Esophagus muscularis mucosa (tissue), 4 donors: Measurements from ENCODE around the gene DDHD1. TPM values are rescaled to one million over a fixed set of nuclear protein-coding genes. Genes with fewer than 3 reads are reported as not detected.

Experiments
- DNase-seq: peaks from one replicate; pipeline ENCODE4 v3.0.0-alpha.2; 2017; ENCODE audit errors: extremely low spot score
- H3K27ac ChIP-seq, 4 donors: fragments of 200-600 bp; sonication (generic); replicated peaks in 1 of 4; 1 replicate in 3 of 4; 2 replicates in 1 of 4; pipeline ENCODE4 v1.5.1; 2016 to 2019; ENCODE audit warnings: mild to moderate bottlenecking in 1 of 4
- H3K27me3 ChIP-seq, 4 donors: fragments of 200-600 bp; sonication (generic); one replicate each; pipeline versions ENCODE4 v1.5.1 to v1.6.0; 2016 to 2019
- H3K36me3 ChIP-seq, 4 donors: fragments of 200-600 bp; sonication (generic); one replicate each; pipeline ENCODE4 v1.5.1; 2016 to 2019
- H3K4me1 ChIP-seq, 4 donors: fragments of 200-600 bp; sonication (generic); one replicate each; pipeline ENCODE4 v1.5.1; 2016 to 2019
- H3K4me3 ChIP-seq, 4 donors: fragments of 200-600 bp; sonication (generic); 1 replicate in 2 of 4; 2 replicates in 2 of 4; pipeline ENCODE4 v1.5.1; 2016 to 2019; ENCODE audit warnings: mild to moderate bottlenecking in 4 of 4, moderate library complexity in 1 of 4
- H3K9me3 ChIP-seq, 4 donors: fragments of 200-600 bp; sonication (generic); 1 replicate in 3 of 4; 2 replicates in 1 of 4; pipeline ENCODE4 v1.5.1; 2016 to 2019
- CTCF ChIP-seq, 3 experiments: fragments of 200-600 bp in 2 of 3; fragments of 450-650 bp in 1 of 3; sonication (generic) in 2 of 3; IDR thresholded peaks; one replicate each; pipeline ENCODE4 v1.5.1; 2017 to 2019; ENCODE audit warnings: antibody characterized with exemption in 3 of 3, mild to moderate bottlenecking in 2 of 3, moderate library complexity in 1 of 3
- EP300 ChIP-seq: sonication (generic); formaldehyde crosslinking; IDR thresholded peaks from one replicate; pipeline ENCODE4 v1.6.1; 2017; ENCODE audit warnings: antibody characterized with exemption
- POLR2A ChIP-seq: fragments of 450-650 bp; IDR thresholded peaks from one replicate; pipeline ENCODE4 v1.6.1; 2017; ENCODE audit warnings: antibody characterized with exemption, moderate library complexity, mild to moderate bottlenecking, low read depth
- POLR2AphosphoS5 ChIP-seq, 2 donors: sonication (generic); formaldehyde crosslinking; IDR thresholded peaks; one replicate each; pipeline ENCODE4 v1.6.1; 2017; ENCODE audit warnings: antibody characterized with exemption in 2 of 2
- WGBS: methylation state at CpG from one replicate; pipeline ENCODE4 v1.1.5; 2018; 5-methylcytosine and 5-hydroxymethylcytosine counted together
- intact Hi-C: fragments of 100-400 bp; cut with DNase I; formaldehyde crosslinking; loops from one replicate; pipeline ENCODE4 v1.15.1; 2023
- total RNA-seq, 4 donors: library from RNA; depleted of rRNA; stranded (reverse); fragments of >200 nt; gene quantifications; one replicate each; pipeline versions ENCODE4 v1.1.0 to v1.2.1, GENCODE V29; 2016

DDHD1 gene
- total RNA-seq, 4 donors from 2014 or later, result 15.4 to 19.9 (median 16.2) TPM

GRCh38 chr14:53003776-53004175, 149.3 kb downstream of the DDHD1 start:
- H3K4me3 ChIP-seq, result no peak overlapping the region
- H3K27ac ChIP-seq, result no peak overlapping the region
- H3K9me3 ChIP-seq, result no peaks in the 10 kb centered on the region
- no peak for TF ChIP-seq POLR2AphosphoS5 (IDR thresholded peaks at IDR 0.05)
- no peak for TF ChIP-seq CTCF (IDR thresholded peaks at IDR 0.05)
- no peak for TF ChIP-seq POLR2A
- TF ChIP-seq EP300, result no peak
- H3K27me3 ChIP-seq, result no peaks in the 10 kb centered on the region
- intact Hi-C loops, result no loop called here
- H3K36me3 ChIP-seq, result no peaks in the 10 kb centered on the region
- H3K4me1 ChIP-seq, result peaks cover 2 to 23% (median 19%) of the 10 kb centered on the region in 4 donors
- 88% methylated on average over 4 of the region's 4 CpGs for WGBS
- no peak for DNase-seq

- Histone ChIP-seq H3K36me3 (no peaks in the 10 kb centered on the region), H3K9me3 (no peaks in the 10 kb centered on the region), H3K27me3 (no peaks in the 10 kb centered on the region), H3K27ac (peak overlapping the region in 2 of 4 donors; percentile 8 to 26), H3K4me3 (no peak overlapping the region), H3K4me1 (peaks cover 6 to 34% (median 30%) of the 10 kb centered on the region in 4 donors)
- WGBS, result 53% methylated on average over 5 of the region's 5 CpGs
- intact Hi-C loops, result no loop called here
- DNase-seq, result no peak
- no peak for TF ChIP-seq EP300
These were observed 150.5 kb downstream of the DDHD1 start for GRCh38 chr14:53002576-53002975.

- TF ChIP-seq POLR2A, result no peak
- no peak for TF ChIP-seq POLR2AphosphoS5 (IDR thresholded peaks at IDR 0.05)
- TF ChIP-seq EP300, result no peak
- no peak for TF ChIP-seq CTCF (IDR thresholded peaks at IDR 0.05)
- H3K4me3 ChIP-seq, result no peak overlapping the region
- peak overlapping the region in 3 of 4 donors; percentile 8 to 26 (median 10) for H3K27ac ChIP-seq
- H3K36me3 ChIP-seq, result no peaks in the 10 kb centered on the region
- H3K27me3 ChIP-seq, result no peaks in the 10 kb centered on the region
- H3K9me3 ChIP-seq, result no peaks in the 10 kb centered on the region
- no peak for DNase-seq
- H3K4me1 ChIP-seq, result peaks cover 6 to 34% (median 30%) of the 10 kb centered on the region in 4 donors
- intact Hi-C loops, result no loop called here
- 63% methylated on average over 7 of the region's 7 CpGs for WGBS
These were observed 151.2 kb downstream of the DDHD1 start for GRCh38 chr14:53001787-53002378.

GRCh38 chr14:52998376-52999015, 154.6 kb downstream of the DDHD1 start:
- WGBS, result 21% methylated on average over 6 of the region's 6 CpGs
- H3K27ac ChIP-seq, result peak overlapping the region; percentile 57 to 78 (median 74)
- peaks cover 6 to 30% (median 27%) of the 10 kb centered on the region in 4 donors for H3K4me1 ChIP-seq
- intact Hi-C loops, result loop anchor here (5.0 kb wide), 1 partner anchor 54 kb away; no protein-coding TSS in a partner anchor
- TF ChIP-seq POLR2AphosphoS5 (IDR thresholded peaks at IDR 0.05) (peak in 1 of 2 donors; percentile 29), CTCF (IDR thresholded peaks at IDR 0.05) (no peak)
- no peaks in the 10 kb centered on the region for H3K27me3 ChIP-seq
- H3K4me3 ChIP-seq, result peak overlapping the region in 1 of 4 donors; percentile 11
- no peak for DNase-seq
- H3K9me3 ChIP-seq, result no peaks in the 10 kb centered on the region
- H3K36me3 ChIP-seq, result no peaks in the 10 kb centered on the region

GRCh38 chr14:52996493-52996892, 156.6 kb downstream of the DDHD1 start:
- no peaks in the 10 kb centered on the region for H3K36me3 ChIP-seq
- TF ChIP-seq EP300, result no peak
- no peak for TF ChIP-seq CTCF (IDR thresholded peaks at IDR 0.05)
- TF ChIP-seq POLR2AphosphoS5 (IDR thresholded peaks at IDR 0.05), result peak in 1 of 2 donors; percentile 12
- intact Hi-C loops, result loop anchor here (5.0 kb wide), 1 partner anchor 56 kb away; no protein-coding TSS in a partner anchor
- no peak overlapping the region for H3K4me3 ChIP-seq
- H3K4me1 ChIP-seq, result peaks cover 3 to 20% (median 15%) of the 10 kb centered on the region in 4 donors
- WGBS, result 75% methylated on average over 2 of the region's 2 CpGs
- H3K9me3 ChIP-seq, result no peaks in the 10 kb centered on the region
- H3K27ac ChIP-seq, result no peak overlapping the region
- DNase-seq, result no peak
- H3K27me3 ChIP-seq, result no peaks in the 10 kb centered on the region
